Spleen (tissue), 7 donors: ENCODE results near the gene COL1A2.

Experiments
- POLR2A ChIP-seq, 3 donors: fragments of 450-650 bp; IDR thresholded peaks; one replicate each; pipeline ENCODE4 v1.5.1; 2017; ENCODE audit warnings: antibody characterized with exemption in 3 of 3, mild to moderate bottlenecking in 1 of 3
- POLR2AphosphoS5 ChIP-seq, 3 donors: sonication (generic); formaldehyde crosslinking; IDR thresholded peaks; one replicate each; pipeline ENCODE4 v1.5.1; 2017; ENCODE audit warnings: antibody characterized with exemption in 3 of 3
- TF ChIP-seq, protein P1 (sequence below), 11 experiments: fragments of 200-600 bp in 7 of 11; fragments of 450-650 bp in 4 of 11; sonication (generic) in 4 of 11; IDR thresholded peaks in 8 of 11; conservative IDR thresholded peaks in 3 of 11; 1 replicate in 7 of 11; 2 replicates in 4 of 11; pipeline versions ENCODE4 v1.4.0 to v1.8.0; 2016 to 2021; ENCODE audit warnings: antibody characterized with exemption in 11 of 11, inconsistent platforms in 4 of 11, mild to moderate bottlenecking in 1 of 11
- donor health status: DM: no; HTN: no; CAD: no; lungs with moderate emphysema.
- donor health status: DM: no; HTN: no; CAD: no.
- donor health status: DM: no; HTN: no; CAD: no.

DNA sequence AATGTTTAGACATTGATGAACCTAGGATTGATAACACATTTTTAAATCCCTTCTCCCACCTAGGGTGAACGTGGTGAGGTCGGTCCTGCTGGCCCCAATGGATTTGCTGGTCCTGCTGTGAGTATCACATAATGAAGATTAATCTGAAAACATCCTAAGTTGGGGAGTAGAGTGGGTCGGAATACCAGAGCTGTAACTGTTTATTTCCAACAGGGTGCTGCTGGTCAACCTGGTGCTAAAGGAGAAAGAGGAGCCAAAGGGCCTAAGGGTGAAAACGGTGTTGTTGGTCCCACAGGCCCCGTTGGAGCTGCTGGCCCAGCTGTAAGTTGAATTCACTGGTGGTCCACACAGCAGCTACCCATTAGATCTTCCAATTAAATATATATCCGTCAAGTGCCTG lies 25.6 kb downstream of the COL1A2 start:
- TF ChIP-seq, protein P1, sequence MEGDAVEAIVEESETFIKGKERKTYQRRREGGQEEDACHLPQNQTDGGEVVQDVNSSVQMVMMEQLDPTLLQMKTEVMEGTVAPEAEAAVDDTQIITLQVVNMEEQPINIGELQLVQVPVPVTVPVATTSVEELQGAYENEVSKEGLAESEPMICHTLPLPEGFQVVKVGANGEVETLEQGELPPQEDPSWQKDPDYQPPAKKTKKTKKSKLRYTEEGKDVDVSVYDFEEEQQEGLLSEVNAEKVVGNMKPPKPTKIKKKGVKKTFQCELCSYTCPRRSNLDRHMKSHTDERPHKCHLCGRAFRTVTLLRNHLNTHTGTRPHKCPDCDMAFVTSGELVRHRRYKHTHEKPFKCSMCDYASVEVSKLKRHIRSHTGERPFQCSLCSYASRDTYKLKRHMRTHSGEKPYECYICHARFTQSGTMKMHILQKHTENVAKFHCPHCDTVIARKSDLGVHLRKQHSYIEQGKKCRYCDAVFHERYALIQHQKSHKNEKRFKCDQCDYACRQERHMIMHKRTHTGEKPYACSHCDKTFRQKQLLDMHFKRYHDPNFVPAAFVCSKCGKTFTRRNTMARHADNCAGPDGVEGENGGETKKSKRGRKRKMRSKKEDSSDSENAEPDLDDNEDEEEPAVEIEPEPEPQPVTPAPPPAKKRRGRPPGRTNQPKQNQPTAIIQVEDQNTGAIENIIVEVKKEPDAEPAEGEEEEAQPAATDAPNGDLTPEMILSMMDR (IDR thresholded peaks at IDR 0.05 in 8 of 11, conservative IDR thresholded peaks at IDR 0.05 in 3 of 11), result no peak
- no peak for TF ChIP-seq POLR2A (IDR thresholded peaks at IDR 0.05)
- TF ChIP-seq POLR2AphosphoS5 (IDR thresholded peaks at IDR 0.05), result no peak
